GM19099 (cell line): ENCODE results near the gene GRK6.

Experiments
- POLR2A ChIP-seq: IDR thresholded peaks from 3 replicates; pipeline ENCODE4 v1.6.1; 2011; ENCODE audit warnings: low read depth; ENCODE audit not compliant: insufficient read length; ENCODE audit errors: extremely low read depth

The GRK6 gene

DNA sequence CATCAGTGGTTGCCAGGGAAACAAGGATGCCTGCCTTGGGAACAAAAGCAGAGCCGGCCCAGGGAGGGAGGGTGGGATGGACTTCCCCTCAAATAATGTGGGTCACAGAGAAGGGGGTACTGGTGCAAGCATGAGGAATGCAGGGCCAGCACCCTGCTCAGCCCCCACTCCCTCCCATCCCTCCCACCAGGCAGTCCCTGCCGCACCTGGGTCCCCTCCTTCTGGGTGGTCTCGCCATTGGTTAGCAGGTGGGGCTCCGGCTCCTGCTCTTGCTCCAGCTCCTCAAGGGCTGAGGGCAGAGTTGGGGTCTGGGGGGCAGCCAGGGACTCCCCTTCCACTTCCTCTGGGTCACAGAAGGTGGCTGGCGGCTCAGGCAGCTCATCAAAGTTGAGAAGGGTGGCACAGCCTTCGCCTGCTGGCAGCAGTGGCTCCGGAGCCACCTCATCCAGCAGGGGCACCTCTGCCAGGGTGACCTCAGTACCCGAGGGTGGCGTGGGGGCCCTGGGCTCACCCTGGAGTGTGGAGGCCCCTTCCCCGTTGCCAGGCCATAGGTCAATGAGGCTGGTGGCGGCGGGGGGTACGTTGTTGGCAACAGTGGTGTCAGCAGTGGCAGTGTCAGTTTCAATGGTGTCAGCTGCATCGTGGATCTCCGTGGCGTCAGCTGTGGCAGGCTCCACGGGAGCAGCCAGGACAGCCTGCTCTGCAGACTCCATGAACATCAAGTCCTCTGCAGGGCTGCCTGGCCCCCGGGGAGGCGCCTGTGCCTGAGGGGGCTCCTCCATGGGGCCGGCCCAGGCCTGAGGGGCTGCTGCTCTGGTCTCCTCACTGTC is 31.6 kb downstream of the GRK6 start:
- TF ChIP-seq POLR2A = no peak

DNA sequence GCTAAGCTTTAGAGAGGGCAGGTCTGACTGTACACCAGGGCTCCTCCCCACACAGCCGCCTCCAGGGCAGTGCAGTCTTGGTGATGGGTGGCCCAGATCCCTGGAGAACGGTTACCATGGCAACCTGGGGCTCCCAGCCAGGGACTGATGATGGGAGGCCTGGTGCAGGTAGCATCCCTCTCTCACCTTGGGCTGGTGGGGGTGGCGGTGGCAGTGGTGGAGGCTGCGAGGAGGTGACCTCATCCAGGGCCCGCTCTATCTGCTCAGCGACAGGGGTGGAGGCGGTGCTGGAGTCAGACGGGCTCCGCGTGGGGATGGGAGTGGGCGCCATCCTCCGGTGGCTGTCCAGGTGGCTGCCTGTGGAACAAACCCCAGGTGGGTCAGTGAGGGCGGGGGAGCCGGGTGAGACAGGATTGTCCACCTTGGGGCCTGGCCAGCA is 32.5 kb downstream of the GRK6 start:
- no peak for TF ChIP-seq POLR2A

GRCh38 chr5:177459357-177459756 is 32.9 kb downstream of the GRK6 start:
- no peak for TF ChIP-seq POLR2A

DNA sequence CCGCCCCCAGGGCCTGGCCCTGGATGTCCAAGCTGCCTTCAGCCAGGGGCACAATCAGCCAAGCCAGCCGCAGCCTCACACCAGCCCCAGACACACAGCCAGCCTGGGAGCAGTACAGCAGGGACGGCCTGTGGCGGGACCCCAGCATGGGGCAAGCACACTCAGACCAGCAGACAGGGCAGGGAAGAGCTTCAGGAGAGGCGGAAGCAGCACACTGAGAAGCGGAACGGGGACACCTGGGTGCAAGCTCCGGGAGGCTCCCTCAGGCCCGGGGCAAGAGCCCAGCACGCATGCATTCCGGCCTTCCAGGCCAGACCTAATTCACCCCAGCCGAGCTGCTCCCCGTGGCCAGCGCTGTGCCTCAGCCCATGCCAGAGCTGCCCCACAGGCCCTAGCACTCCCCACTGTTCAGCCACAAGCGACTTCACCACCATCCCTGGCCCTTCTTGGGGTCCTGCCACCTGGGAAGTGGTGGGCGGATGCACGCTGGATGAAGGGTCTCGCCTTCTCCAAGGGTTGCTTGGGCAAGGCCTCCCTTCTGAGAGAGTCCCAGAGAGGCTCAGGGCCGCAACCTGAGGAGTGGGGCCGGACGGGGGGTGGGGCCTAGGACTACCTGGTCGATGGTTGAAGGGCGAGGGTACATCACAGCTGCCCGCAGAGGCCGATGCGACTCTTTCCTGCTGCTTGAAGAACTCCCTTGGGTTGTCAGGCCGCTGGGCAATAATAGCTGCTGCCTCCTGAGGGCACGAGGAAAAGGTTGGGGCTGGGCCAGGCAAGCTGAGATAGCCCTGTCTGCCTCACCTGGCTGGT is 33.5 kb downstream of the GRK6 start:
- TF ChIP-seq POLR2A = no peak

DNA sequence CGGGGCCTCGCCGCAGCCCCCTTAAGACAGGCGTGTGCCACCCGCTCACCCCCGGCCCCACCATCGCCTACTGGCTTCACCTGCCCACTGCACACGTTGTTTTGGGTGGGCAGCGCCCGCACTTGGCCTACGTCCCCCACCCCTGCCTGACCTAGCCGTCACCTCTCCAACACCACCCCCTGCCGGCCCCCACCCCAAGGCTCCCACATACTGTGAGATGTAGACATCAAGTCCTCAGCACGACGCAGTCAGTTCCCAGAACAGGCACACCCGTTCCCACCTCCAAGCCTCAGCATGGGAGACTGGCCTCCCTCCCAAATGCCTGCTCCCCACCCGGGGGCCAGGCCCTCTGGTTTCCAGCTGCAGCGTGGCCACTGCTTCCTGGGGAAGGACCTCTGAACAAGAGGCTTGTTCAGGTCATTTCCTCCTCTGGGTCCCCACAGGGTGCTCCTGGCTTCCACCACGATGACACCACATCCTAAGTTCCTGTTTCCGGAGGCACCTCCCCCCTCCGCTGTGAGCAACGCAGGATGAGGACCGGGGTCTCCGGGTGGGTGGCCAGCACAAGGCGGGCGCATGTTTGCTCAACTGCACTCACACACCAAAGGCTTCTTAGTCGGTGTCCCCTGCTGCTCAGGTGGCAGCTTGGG is 35.7 kb downstream of the GRK6 start:
- TF ChIP-seq POLR2A = no peak

GRCh38 chr5:177465044-177465443 is 38.6 kb downstream of the GRK6 start:
- TF ChIP-seq POLR2A = no peak

GRCh38 chr5:177466861-177467260 is 40.4 kb downstream of the GRK6 start:
- TF ChIP-seq POLR2A = no peak

GRCh38 chr5:177467436-177467835 is 41.0 kb downstream of the GRK6 start:
- no peak for TF ChIP-seq POLR2A

GRCh38 chr5:177468329-177468684 is 41.8 kb downstream of the GRK6 start:
- no peak for TF ChIP-seq POLR2A

GRCh38 chr5:177468685-177469628 is 42.5 kb downstream of the GRK6 start:
- no peak for TF ChIP-seq POLR2A

DNA sequence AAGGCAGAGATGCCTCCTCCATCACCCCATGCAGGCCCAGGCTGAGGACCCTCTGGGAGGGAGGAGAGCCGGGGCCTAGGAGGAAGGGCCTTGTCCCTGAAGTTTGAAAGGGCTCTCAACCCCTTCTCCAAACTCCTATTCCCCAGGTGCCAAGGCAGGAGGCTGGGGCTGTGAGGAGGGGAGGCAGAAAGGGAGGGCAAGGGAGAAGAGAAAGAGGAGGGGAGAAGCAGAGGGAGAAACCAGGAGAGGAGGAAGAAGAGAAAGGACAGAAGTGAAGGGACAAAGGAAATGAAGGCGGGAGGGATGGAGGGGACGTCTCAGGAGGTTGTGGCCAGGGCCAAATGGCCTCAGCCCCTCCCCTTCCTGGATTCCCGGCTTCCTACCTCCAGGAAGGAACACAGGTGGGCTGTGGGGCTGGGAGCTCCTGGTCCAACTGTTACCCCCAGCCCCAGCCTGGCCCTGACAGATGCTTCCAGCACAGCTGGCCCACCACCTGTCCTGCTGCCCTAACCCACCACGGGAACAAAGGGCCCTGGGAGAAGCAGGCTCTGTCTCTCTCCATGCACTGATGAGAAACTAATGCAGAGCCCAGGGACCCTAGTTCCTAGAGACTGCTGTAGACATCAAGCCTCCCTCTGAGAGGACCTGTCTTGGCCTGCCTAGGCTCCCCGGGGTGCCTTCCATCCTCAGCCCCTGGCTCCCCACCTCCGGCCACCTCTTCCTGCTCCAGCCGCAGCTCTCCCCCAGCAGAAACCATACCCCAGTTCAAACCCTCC is 43.5 kb downstream of the GRK6 start:
- no peak for TF ChIP-seq POLR2A

- TF ChIP-seq POLR2A = no peak
Observed at GRCh38 chr5:177470759-177471536, 44.5 kb downstream of the GRK6 start.
